Gastroesophageal sphincter (tissue), 4 donors: ENCODE measurements around the gene GALNT7. TPM values are rescaled to one million over a fixed set of nuclear protein-coding genes. Genes with fewer than 3 reads are reported as not detected.

Source experiments
- ATAC-seq: fragments of 150-250 bp; one replicate; pipeline ENCODE4 v1.9.1; 2016; ENCODE audit warnings: mild to moderate bottlenecking, moderate library complexity
- H3K27ac ChIP-seq, 4 donors: fragments of 200-600 bp; sonication (generic) in 3 of 4; 1 replicate in 3 of 4; 2 replicates in 1 of 4; pipeline ENCODE4 v1.5.1; 2016 to 2019
- H3K27me3 ChIP-seq: fragments of 200-600 bp; sonication (generic); one replicate; pipeline ENCODE4 v1.5.1; 2019
- H3K36me3 ChIP-seq, 2 donors: fragments of 200-600 bp; sonication (generic); one replicate each; pipeline ENCODE4 v1.5.1; 2019; ENCODE audit warnings: control low read depth in 1 of 2
- H3K4me1 ChIP-seq, 3 donors: fragments of 200-600 bp; sonication (generic); 1 replicate in 2 of 3; 2 replicates in 1 of 3; pipeline ENCODE4 v1.5.1; 2016 to 2019; ENCODE audit warnings: control low read depth in 2 of 3
- H3K4me3 ChIP-seq, 2 donors: fragments of 200-600 bp; sonication (generic); one replicate each; pipeline ENCODE4 v1.5.1; 2019; ENCODE audit warnings: mild to moderate bottlenecking in 1 of 2, moderate library complexity in 1 of 2
- H3K9me3 ChIP-seq, 3 donors: fragments of 200-600 bp; sonication (generic); one replicate each; pipeline ENCODE4 v1.5.1; 2017 to 2019; ENCODE audit warnings: control low read depth in 2 of 3
- CTCF ChIP-seq, 4 experiments: fragments of 200-600 bp in 2 of 4; fragments of 450-650 bp in 2 of 4; sonication (generic) in 1 of 4; IDR thresholded peaks; one replicate each; pipeline ENCODE4 v1.5.1; 2017 to 2019; ENCODE audit warnings: antibody characterized with exemption in 4 of 4, mild to moderate bottlenecking in 2 of 4, moderate library complexity in 2 of 4
- EP300 ChIP-seq: sonication (generic); formaldehyde crosslinking; IDR thresholded peaks from one replicate; pipeline ENCODE4 v1.6.1; 2017; ENCODE audit warnings: antibody characterized with exemption, mild to moderate bottlenecking
- POLR2A ChIP-seq, 2 donors: fragments of 450-650 bp; IDR thresholded peaks; one replicate each; pipeline ENCODE4 v1.6.1; 2017; ENCODE audit warnings: antibody characterized with exemption in 2 of 2, mild to moderate bottlenecking in 2 of 2, moderate library complexity in 1 of 2
- POLR2AphosphoS5 ChIP-seq: sonication (generic); formaldehyde crosslinking; IDR thresholded peaks from one replicate; pipeline ENCODE4 v1.6.1; 2017; ENCODE audit warnings: antibody characterized with exemption
- WGBS, 2 donors: methylation state at CpG; one replicate each; pipeline ENCODE4 v1.1.5; 2018; ENCODE audit warnings: low coverage in 1 of 2; 5-methylcytosine and 5-hydroxymethylcytosine counted together
- total RNA-seq, 4 donors: library from RNA; depleted of rRNA; stranded (reverse); fragments of >200 nt; gene quantifications; one replicate each; pipeline ENCODE4 v1.1.0, GENCODE V29; 2016

The GALNT7 gene
- total RNA-seq, 4 donors from 2014 or later: 13.7 to 30.3 (median 17.5) TPM

DNA sequence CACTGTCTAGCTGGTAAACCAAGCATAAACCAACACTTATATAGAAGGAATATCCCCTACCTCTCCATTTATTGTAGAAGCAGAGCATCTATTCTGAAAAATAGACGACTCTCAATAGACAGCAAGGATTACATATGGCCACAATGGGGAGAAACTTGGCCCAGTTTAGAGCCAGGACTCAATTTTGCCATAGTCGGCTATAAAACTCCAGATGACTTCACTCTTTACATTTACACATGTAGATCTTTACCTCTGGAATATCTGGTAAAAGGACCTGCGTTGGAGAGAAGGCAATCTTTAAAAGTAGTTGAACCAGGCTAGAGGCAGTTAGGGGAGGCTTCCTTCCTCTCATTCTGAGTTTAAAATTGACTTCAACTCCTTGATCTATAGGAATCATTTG, 88.2 kb downstream of the GALNT7 start:
- TF ChIP-seq POLR2A (IDR thresholded peaks at IDR 0.05): no peak
- no peak for TF ChIP-seq EP300
- TF ChIP-seq CTCF (IDR thresholded peaks at IDR 0.05): no peak
- TF ChIP-seq POLR2AphosphoS5: no peak

DNA sequence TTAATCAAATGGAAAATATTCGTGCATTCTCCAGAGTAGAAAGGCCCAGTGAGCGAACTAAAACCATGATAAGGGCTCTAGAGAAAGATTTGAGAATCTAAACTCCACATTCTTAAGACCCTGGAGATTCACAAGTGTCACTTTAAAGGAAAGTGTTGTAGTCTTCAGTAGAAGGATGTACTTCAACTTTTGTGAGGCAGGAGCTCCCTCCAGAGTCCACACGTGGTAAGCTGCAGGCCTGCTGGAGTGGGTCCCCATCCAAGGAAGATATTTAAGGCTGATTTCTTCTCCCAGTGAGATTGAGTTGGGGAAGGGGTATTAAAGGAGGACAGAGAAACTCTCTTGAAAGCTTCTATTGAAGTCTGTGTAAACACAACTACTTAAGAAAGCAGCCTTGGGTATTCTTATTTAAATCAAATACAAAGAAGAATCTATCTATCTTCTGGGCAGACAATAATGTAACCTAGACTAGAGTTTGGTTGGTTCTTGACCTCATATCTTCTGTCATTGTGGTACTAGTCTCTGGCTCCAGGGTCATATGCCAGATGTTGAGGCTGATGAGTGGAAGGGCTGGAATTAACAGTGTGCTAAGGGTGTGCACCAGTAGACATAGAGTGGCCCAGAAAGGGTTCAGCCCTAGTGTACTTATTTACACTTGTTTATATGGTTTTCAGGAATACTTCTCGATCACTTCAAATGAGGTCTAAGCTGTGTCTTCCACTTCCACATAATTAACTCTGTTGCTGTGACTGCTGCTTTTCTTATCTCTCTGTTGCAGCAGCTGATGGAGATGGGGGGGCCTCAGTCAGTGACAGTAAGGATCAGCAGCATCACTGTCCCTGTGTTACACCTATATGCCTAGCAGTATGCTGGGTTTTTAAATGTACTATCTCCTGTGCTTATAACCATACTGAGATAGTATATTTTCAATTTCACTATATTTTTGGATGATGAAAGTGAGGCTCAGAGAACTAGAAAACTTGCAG, 89.4 kb downstream of the GALNT7 start:
- peaks cover 0 to 5% (median 0%) of the 10 kb centered on the region in 3 donors for H3K4me1 ChIP-seq
- no peaks in the 10 kb centered on the region for H3K27me3 ChIP-seq
- H3K36me3 ChIP-seq: no peaks in the 10 kb centered on the region
- H3K9me3 ChIP-seq: no peaks in the 10 kb centered on the region
- peak; percentile 81 for ATAC-seq
- H3K27ac ChIP-seq: no peak overlapping the region
- TF ChIP-seq EP300: no peak
- TF ChIP-seq POLR2AphosphoS5: no peak
- TF ChIP-seq POLR2A (IDR thresholded peaks at IDR 0.05): no peak
- peak; percentile 40 to 80 (median 60) for TF ChIP-seq CTCF (IDR thresholded peaks at IDR 0.05)
- H3K4me3 ChIP-seq: no peak overlapping the region
- 26 to 31% methylated on average over 4 of the region's 4 CpGs for WGBS, 2 donors

More for the DNA sequence above, 88.2 kb downstream of the GALNT7 start:
- Histone ChIP-seq H3K27ac (no peak overlapping the region), H3K9me3 (no peaks in the 10 kb centered on the region), H3K4me1 (peaks cover 0 to 10% (median 0%) of the 10 kb centered on the region in 3 donors), H3K4me3 (no peak overlapping the region), H3K27me3 (no peaks in the 10 kb centered on the region), H3K36me3 (no peaks in the 10 kb centered on the region)
- 92 to 100% methylated on average over 1 to 3 of the region's 3 CpGs for WGBS, 2 donors
- ATAC-seq: no peak

GRCh38 chr4:173258866-173259265, 90.3 kb downstream of the GALNT7 start:
- H3K27ac ChIP-seq: no peak overlapping the region
- TF ChIP-seq POLR2AphosphoS5 (no peak), POLR2A (IDR thresholded peaks at IDR 0.05) (no peak), CTCF (IDR thresholded peaks at IDR 0.05) (no peak), EP300 (no peak)
- 94 to 100% methylated on average over 1 to 2 of the region's 2 CpGs for WGBS, 2 donors
- ATAC-seq: no peak
- no peaks in the 10 kb centered on the region for H3K9me3 ChIP-seq
- peaks cover 0 to 5% (median 0%) of the 10 kb centered on the region in 3 donors for H3K4me1 ChIP-seq
- H3K27me3 ChIP-seq: no peaks in the 10 kb centered on the region
- no peaks in the 10 kb centered on the region for H3K36me3 ChIP-seq
- no peak overlapping the region for H3K4me3 ChIP-seq

GRCh38 chr4:173259310-173259709, 90.7 kb downstream of the GALNT7 start:
- peaks cover 0 to 8% (median 0%) of the 10 kb centered on the region in 3 donors for H3K4me1 ChIP-seq
- no peaks in the 10 kb centered on the region for H3K36me3 ChIP-seq
- no peak for TF ChIP-seq POLR2AphosphoS5
- TF ChIP-seq EP300: no peak
- TF ChIP-seq CTCF (IDR thresholded peaks at IDR 0.05): peak in 1 of 4 experiments; percentile 11
- TF ChIP-seq POLR2A (IDR thresholded peaks at IDR 0.05): no peak
- no peaks in the 10 kb centered on the region for H3K27me3 ChIP-seq
- 64 to 89% methylated on average over 3 to 6 of the region's 6 CpGs for WGBS, 2 donors
- no peak for ATAC-seq
- no peak overlapping the region for H3K4me3 ChIP-seq
- no peak overlapping the region for H3K27ac ChIP-seq
- no peaks in the 10 kb centered on the region for H3K9me3 ChIP-seq

GRCh38 chr4:173261052-173261451, 92.4 kb downstream of the GALNT7 start:
- Histone ChIP-seq H3K4me3 (no peak overlapping the region), H3K36me3 (no peaks in the 10 kb centered on the region), H3K27ac (no peak overlapping the region), H3K27me3 (no peaks in the 10 kb centered on the region), H3K9me3 (no peaks in the 10 kb centered on the region), H3K4me1 (peaks cover 0 to 19% (median 0%) of the 10 kb centered on the region in 3 donors)
- no peak for ATAC-seq
- WGBS, 2 donors: 94 to 100% methylated on average over 1 to 2 of the region's 2 CpGs
- TF ChIP-seq EP300 (no peak), POLR2AphosphoS5 (no peak), POLR2A (IDR thresholded peaks at IDR 0.05) (no peak), CTCF (IDR thresholded peaks at IDR 0.05) (no peak)
